ENCODE results near the gene DNAJC21. TPM values are rescaled to one million over a fixed set of nuclear protein-coding genes. Genes with fewer than 3 reads are reported as not detected.

Gene DNAJC21
- total and polyA plus RNA-seq, 2 of the 4 experiments (the other 2 are of a cell fraction) = 8.8 to 12.7 TPM

DNA sequence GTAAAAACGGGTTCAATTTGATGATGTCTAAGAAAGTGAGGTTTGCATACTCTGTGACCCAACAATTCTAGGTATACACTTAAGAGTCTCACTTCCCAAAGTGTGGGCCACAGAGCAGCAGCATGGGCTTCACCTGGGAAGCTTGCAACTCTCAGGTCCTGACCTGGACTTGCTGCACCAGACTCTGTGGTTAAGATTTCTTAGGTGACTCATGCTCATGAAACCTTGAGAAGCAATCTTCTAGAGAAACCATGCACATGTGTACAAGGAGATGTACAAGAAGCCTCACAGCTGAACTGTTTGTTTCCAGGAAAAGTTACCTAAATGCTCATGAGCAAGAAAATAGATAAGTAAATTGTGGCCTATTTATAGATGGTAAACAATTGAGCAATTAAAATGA lies 30.0 kb downstream of the DNAJC21 start:
- H3K27ac ChIP-seq (ENCODE audit: insufficient read depth, low read length) = no peak overlapping the region
- no peak overlapping the region for H3K18ac ChIP-seq (ENCODE audit: low read depth, low read length)
- dilution Hi-C loops (cut with HindIII; ENCODE audit: low sequenced_read_pairs, unreplicated experiment) (no loop called here), in situ Hi-C loops (cut with MboI; ENCODE audit: low sequenced_read_pairs) (no loop called here), intact Hi-C loops (cut with micrococcal nuclease) (loop anchor here (2.0 to 5.0 kb wide), 2 partner anchors 43 to 968 kb away; no protein-coding TSS in a partner anchor)
- H3K4me1 ChIP-seq (ENCODE audit: control insufficient read depth, insufficient read depth, low read length) = peaks cover 5% of the 10 kb centered on the region
- peak; percentile 86 for DNase-seq
- no peak overlapping the region for H3K4ac ChIP-seq (ENCODE audit: low read depth, low read length)
- CTCF ChIA-PET = no interaction called here
- no peak overlapping the region for H3K4me3 ChIP-seq (ENCODE audit: insufficient read depth, low read depth, low read length)
- H3K56ac ChIP-seq (ENCODE audit: extremely low read depth, insufficient read depth, low read length) = no peak overlapping the region
- no peak overlapping the region for H3K23ac ChIP-seq (ENCODE audit: low read depth, low read length)
- no peak overlapping the region for H3K4me2 ChIP-seq (ENCODE audit: low read depth, low read length)
- no peaks in the 10 kb centered on the region for H3K79me1 ChIP-seq (ENCODE audit: low read depth in 1 of 2, low read length in 2 of 2)
- H3K36me3 ChIP-seq (ENCODE audit: control insufficient read depth, insufficient read depth, low read length) = no peaks in the 10 kb centered on the region
- no CpG with 5 or more reads among the region's 1 CpG for WGBS, 2 experiments (ENCODE audit: extremely low coverage in 2 of 2, insufficient read length in 1 of 2)
- ATAC-seq (ENCODE audit: low read depth) = peak; percentile 72
- H4K20me1 ChIP-seq (ENCODE audit: insufficient read depth, low read length) = no peaks in the 10 kb centered on the region
- BruUV-seq (replicated peaks) = no TSS peak
- no peak overlapping the region for H2BK15ac ChIP-seq (ENCODE audit: low read depth, low read length)
- H3K14ac ChIP-seq (replicated peaks; ENCODE audit: low read depth, low read length) = no peak overlapping the region
- H3K9me1 ChIP-seq (ENCODE audit: insufficient read depth, low read length) = no peaks in the 10 kb centered on the region; the same call in 1 of the 2 replicates
- no peak overlapping the region for H3K9ac ChIP-seq (ENCODE audit: low read depth, low read length)
- no peak overlapping the region for H2BK20ac ChIP-seq (ENCODE audit: low read depth, low read length)
- H2AK9ac ChIP-seq (replicated peaks; ENCODE audit: low read depth, low read length, poor library complexity) = no peak overlapping the region
- TF ChIP-seq MAFK (IDR thresholded peaks at IDR 0.05; ENCODE audit: low read depth, low read length) (no peak), CEBPB (IDR thresholded peaks at IDR 0.05; ENCODE audit: low read depth, low read length) (peak; percentile 24; the same call in 1 of the 2 replicates), FOS (IDR thresholded peaks at IDR 0.05; ENCODE audit: low read depth, low read length) (peak; percentile 46), BHLHE40 (IDR thresholded peaks at IDR 0.05; ENCODE audit: low read depth, low read length) (peak; percentile 92), CTCF (conservative IDR thresholded peaks at IDR 0.05; ENCODE audit: low read depth, low read length) (no peak)
- H2AK5ac ChIP-seq (ENCODE audit: low read depth, low read length) = no peak overlapping the region
- no peak overlapping the region for H2BK5ac ChIP-seq (ENCODE audit: low read depth, low read length, poor library complexity, severe bottlenecking)
- H4K8ac ChIP-seq (ENCODE audit: low read depth in 2 of 2, low read length in 2 of 2) = no peak overlapping the region
- H3K9me3 ChIP-seq (ENCODE audit: control insufficient read depth, insufficient read depth, low read length) = no peaks in the 10 kb centered on the region
- H3K27me3 ChIP-seq (ENCODE audit: control insufficient read depth, insufficient read depth, low read length) = no peaks in the 10 kb centered on the region
- H4K91ac ChIP-seq (ENCODE audit: insufficient read depth, low read depth, low read length) = no peak overlapping the region
- POLR2A ChIA-PET (ENCODE audit: unreplicated experiment) = no interaction called here
- H2BK120ac ChIP-seq (ENCODE audit: low read depth, low read length) = no peak overlapping the region
- H4K5ac ChIP-seq (ENCODE audit: low read depth, low read length) = no peak overlapping the region
- no peak overlapping the region for H2AFZ ChIP-seq (replicated peaks; ENCODE audit: low read length, poor library complexity)

All from IMR-90 (cell line).